PFSK-1 (cell line): ENCODE data around the gene ECSCR.

ENCODE experiments used
- FOXP2 ChIP-seq: optimal IDR thresholded peaks from 2 replicates; pipeline ENCODE3; 2011; ENCODE audit warnings: borderline replicate concordance, control low read depth, inconsistent platforms; ENCODE audit not compliant: insufficient read depth; ENCODE audit errors: extremely low read length, extremely low read depth
- POLR2AphosphoS5 ChIP-seq: IDR thresholded peaks from 2 replicates; pipeline ENCODE4 v1.6.1; 2012; ENCODE audit warnings: low read depth, mild to moderate bottlenecking, control low read depth, low read length, moderate library complexity
- REST ChIP-seq, 2 experiments: IDR thresholded peaks; 2 replicates each; pipeline versions ENCODE4 v1.6.1 to v1.8.0; 2011 to 2012; ENCODE audit warnings: low read depth in 2 of 2, low read length in 2 of 2, control low read depth in 1 of 2, inconsistent platforms in 1 of 2, mild to moderate bottlenecking in 1 of 2, moderate library complexity in 1 of 2; ENCODE audit not compliant: insufficient read depth in 1 of 2

DNA sequence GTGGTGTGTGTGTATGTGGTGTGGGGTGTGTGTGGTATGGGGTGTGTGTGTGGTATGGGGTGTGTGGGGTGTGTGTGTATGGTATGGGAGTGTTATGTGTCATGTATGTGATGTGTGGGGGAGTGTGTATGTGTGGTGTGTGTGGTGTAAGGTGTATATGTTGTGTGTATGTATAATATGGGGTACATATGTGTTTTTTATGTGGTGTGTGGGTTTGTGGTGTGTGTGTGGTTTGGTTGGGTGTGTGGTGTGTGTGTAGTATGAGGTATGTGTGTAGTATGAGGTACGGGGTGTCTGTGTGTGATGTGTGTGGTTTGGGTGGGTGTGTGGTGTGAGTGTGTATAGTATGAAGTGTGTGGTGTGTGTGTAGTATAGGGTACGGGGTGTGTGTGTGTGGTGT, 11.4 kb downstream of the ECSCR start:
- TF ChIP-seq FOXP2 = no peak
- TF ChIP-seq POLR2AphosphoS5 = no peak
- no peak for TF ChIP-seq REST (IDR thresholded peaks at IDR 0.05; ENCODE audit: insufficient read depth in 1 of 2, low read depth in 2 of 2, low read length in 2 of 2)
